K562 (cell line): ENCODE measurements around the gene SLC19A2. TPM values are rescaled to one million over a fixed set of nuclear protein-coding genes. Genes with fewer than 3 reads are reported as not detected.

Experiments used
- ATAC-seq: fragments of 200-7000 bp; cut with Tn5 transposase; 3 replicates; pipeline ENCODE4 v1.9.1; 2020; ENCODE audit warnings: moderate library complexity
- BruUV-seq: library from RNA; stranded (reverse); fragments of 400-500 nt; replicated peaks from 2 replicates; lab custom pipeline; 2021; lab: Mats Ljungman, UMichigan
- CTCF ChIA-PET: fragments of 300-600 bp; formaldehyde crosslinking; extraction: SDS; loops from one replicate; lab custom pipeline; 2021; ENCODE audit warnings: low intra/inter-chr PET ratio; lab: Yijun Ruan, JAX
- POLR2A ChIA-PET: fragments of 300-600, 350-650 bp; sonication (Branson Sonifier 250); formaldehyde crosslinking; extraction: SDS; loops from one replicate; lab custom pipeline; 2021; ENCODE audit warnings: antibody characterized with exemption, inconsistent platforms; lab: Yijun Ruan, JAX
- DNase-seq, 4 experiments: peaks; one replicate each; pipeline versions ENCODE4 v3.0.0 to v3.0.0-alpha.2; 2011 to 2018; ENCODE audit warnings: low spot score in 3 of 4, mixed read lengths in 3 of 4; ENCODE audit errors: extremely low read depth in 1 of 4
- FAIRE-seq: peaks from 2 replicates; lab custom pipeline; 2011; peaks lifted over from hg19 to GRCh38; lab: Jason Lieb, UNC
- H2AFZ ChIP-seq: 2 replicates; pipeline ENCODE4 v1.6.0; 2011; ENCODE audit warnings: low read depth, low read length, control low read depth, inconsistent platforms
- H3K27ac ChIP-seq: fragments of 200-600 bp; 3 replicates; pipeline ENCODE4 v1.8.0; 2011; ENCODE audit warnings: low read depth, mild to moderate bottlenecking, control low read depth, inconsistent platforms, low read length, moderate library complexity, mixed read lengths; ENCODE audit errors: extremely low read depth
- H3K27me3 ChIP-seq, 2 experiments: fragments of 300-600 bp in 1 of 2; 2 replicates in 1 of 2; 3 replicates in 1 of 2; pipeline versions ENCODE4 v1.6.0 to v1.8.0; 2011; ENCODE audit warnings: inconsistent platforms in 2 of 2, low read length in 2 of 2, mild to moderate bottlenecking in 1 of 2, mixed read lengths in 1 of 2, moderate library complexity in 1 of 2; ENCODE audit not compliant: control insufficient read depth in 2 of 2, insufficient read depth in 2 of 2
- H3K36me3 ChIP-seq: fragments of 300-600 bp; 3 replicates; pipeline ENCODE4 v1.8.0; 2011; ENCODE audit warnings: mild to moderate bottlenecking, low read length, inconsistent platforms; ENCODE audit not compliant: control insufficient read depth, insufficient read depth
- H3K4me1 ChIP-seq, 2 experiments: fragments of 200-600 bp in 1 of 2; replicated peaks in 1 of 2; 2 replicates in 1 of 2; 3 replicates in 1 of 2; pipeline versions ENCODE4 v1.5.1 to v1.8.0; 2011; ENCODE audit warnings: inconsistent platforms in 2 of 2, low read length in 2 of 2, mild to moderate bottlenecking in 1 of 2, mixed read lengths in 1 of 2, moderate library complexity in 1 of 2; ENCODE audit not compliant: control insufficient read depth in 2 of 2, insufficient read depth in 2 of 2
- H3K4me2 ChIP-seq: 2 replicates; pipeline ENCODE4 v1.6.1; 2011; ENCODE audit warnings: low read length, control low read depth, inconsistent platforms, mixed read lengths; ENCODE audit not compliant: insufficient read depth
- H3K4me3 ChIP-seq: fragments of 200-600 bp; sonication (generic), shearing (Covaris generic); 2 replicates; pipeline ENCODE4 v1.5.1; 2016; ENCODE audit warnings: control low read depth, inconsistent platforms
- H3K79me2 ChIP-seq: fragments of 200-600 bp; 3 replicates; pipeline ENCODE4 v1.8.0; 2011; ENCODE audit warnings: low read length, inconsistent platforms; ENCODE audit not compliant: control insufficient read depth, insufficient read depth
- H3K9ac ChIP-seq, 2 experiments: 2 replicates each; pipeline versions ENCODE4 v1.6.0 to v1.6.1; 2011; ENCODE audit warnings: low read depth in 2 of 2, low read length in 2 of 2, control low read depth in 1 of 2, inconsistent platforms in 1 of 2, mild to moderate bottlenecking in 1 of 2, mixed read lengths in 1 of 2; ENCODE audit not compliant: insufficient read depth in 1 of 2
- H3K9me1 ChIP-seq: one replicate; pipeline ENCODE4 v1.6.0; 2011; ENCODE audit warnings: inconsistent platforms, mild to moderate bottlenecking, low read length, moderate library complexity; ENCODE audit not compliant: control insufficient read depth, insufficient read depth
- H3K9me3 ChIP-seq: replicated peaks from 2 replicates; pipeline ENCODE4 v1.5.1; 2011; ENCODE audit warnings: low read depth, low read length, inconsistent platforms; ENCODE audit not compliant: control insufficient read depth, insufficient read depth
- H4K20me1 ChIP-seq: replicated peaks from 2 replicates; pipeline ENCODE4 v1.6.1; 2011; ENCODE audit warnings: low read length, inconsistent platforms, mixed read lengths; ENCODE audit not compliant: control insufficient read depth, insufficient read depth
- HEY1 ChIP-seq: fragments of 250-450 bp; sonication (Bioruptor Pico); IDR thresholded peaks from 2 replicates; pipeline ENCODE4 v1.5.0; 2020; ENCODE audit warnings: mild to moderate bottlenecking, moderate library complexity, borderline replicate concordance
- MECOM ChIP-seq: fragments of 250-450 bp; sonication (Bioruptor Pico); IDR thresholded peaks from 2 replicates; pipeline ENCODE4 v1.8.0; 2022; ENCODE audit warnings: inconsistent platforms
- PHF20 ChIP-seq: fragments of 450-650 bp; IDR thresholded peaks from 2 replicates; pipeline ENCODE4 v1.6.1; 2018; ENCODE audit not compliant: partially characterized antibody
- RFX5 ChIP-seq: IDR thresholded peaks from 2 replicates; pipeline ENCODE4 v1.6.1; 2011; ENCODE audit warnings: low read depth, mild to moderate bottlenecking, improper control_type of control experiment, low read length
- SMARCA5 ChIP-seq: fragments of 450-650 bp; IDR thresholded peaks from 2 replicates; pipeline ENCODE4 v1.6.1; 2016
- TCF7 ChIP-seq: sonication (generic); IDR thresholded peaks from 2 replicates; pipeline ENCODE4 v1.6.1; 2016; ENCODE audit warnings: antibody characterized with exemption, borderline replicate concordance
- ZBTB17 ChIP-seq: fragments of 450-650 bp; formaldehyde crosslinking; IDR thresholded peaks from 2 replicates; pipeline ENCODE4 v1.4.0; 2020; ENCODE audit warnings: mild to moderate bottlenecking
- ZNF75A ChIP-seq: fragments of 450-650 bp; formaldehyde crosslinking; IDR thresholded peaks from 2 replicates; pipeline ENCODE4 v1.4.0; 2020; ENCODE audit warnings: mild to moderate bottlenecking
- WGBS: fragments of 100-300 bp; shearing (Covaris generic); methylation state at CpG from one replicate; pipeline ENCODE4 v1.1.6; 2016; ENCODE audit warnings: low coverage, mixed read lengths; ENCODE audit not compliant: insufficient coverage; ENCODE audit errors: missing lambda C conversion rate; 5-methylcytosine and 5-hydroxymethylcytosine counted together
- in situ Hi-C: fragments of 300-500 bp; cut with MboI; formaldehyde crosslinking; loops from 4 replicates; pipeline ENCODE4 v1.15.0; 2018; ENCODE audit warnings: inconsistent platforms, mixed read lengths
- intact Hi-C: fragments of 100-400 bp; cut with micrococcal nuclease; formaldehyde crosslinking; loops from 2 replicates; pipeline ENCODE4 v1.14.2; 2022
- polyA plus RNA-seq, 8 experiments: library from polyadenylated mRNA; depleted of rRNA in 4 of 8; stranded (reverse) in 5 of 8; unstranded in 3 of 8; fragments of >200 nt; fragmentation: Nextera tagmentation in 2 of 8; fragmentation: Illumina TruSeq in 1 of 8; extraction: Ambion mirVana in 2 of 8; extraction: Trizol in 1 of 8; gene quantifications; 2 replicates each; pipeline versions ENCODE4 v1.2.1 to v1.2.3, GENCODE V29; 2011 to 2014; ENCODE audit warnings: inconsistent platforms in 1 of 8, missing spikeins in 1 of 8
- total RNA-seq, 7 experiments: library from RNA; depleted of rRNA in 6 of 7; stranded (reverse); fragments of >200 nt in 6 of 7; fragmentation: Illumina TruSeq in 2 of 7; extraction: Trizol in 2 of 7; gene quantifications; 2 replicates each; pipeline versions ENCODE4 v1.2.1 to v1.2.3, GENCODE V29; 2011 to 2021; ENCODE audit warnings: low replicate concordance in 1 of 7
- TF ChIP-seq, protein P1 (sequence below): fragments of 450-650 bp; IDR thresholded peaks from 2 replicates; pipeline ENCODE4 v1.6.1; 2016; ENCODE audit warnings: missing biosample characterization, missing genetic modification characterization
- TF ChIP-seq, protein P2 (sequence below): fragments of 250-450 bp; sonication (Bioruptor Pico); IDR thresholded peaks from 2 replicates; pipeline ENCODE4 v1.5.1; 2021; ENCODE audit warnings: mild to moderate bottlenecking
- TF ChIP-seq, protein P3 (sequence below): sonication (generic); IDR thresholded peaks from 2 replicates; pipeline ENCODE4 v1.6.1; 2016
- TF ChIP-seq, protein P4 (sequence below): sonication (generic); formaldehyde crosslinking; IDR thresholded peaks from 2 replicates; pipeline ENCODE4 v1.8.0; 2023; ENCODE audit warnings: missing genetic modification reagents, mild to moderate bottlenecking, borderline replicate concordance

Gene SLC19A2
- total and polyA plus RNA-seq, 9 of the 15 experiments (the other 6 are each of a cell fraction or from before 2014, with no cell fraction given) = 7.4 to 42.8 (median 19.2) TPM

DNA sequence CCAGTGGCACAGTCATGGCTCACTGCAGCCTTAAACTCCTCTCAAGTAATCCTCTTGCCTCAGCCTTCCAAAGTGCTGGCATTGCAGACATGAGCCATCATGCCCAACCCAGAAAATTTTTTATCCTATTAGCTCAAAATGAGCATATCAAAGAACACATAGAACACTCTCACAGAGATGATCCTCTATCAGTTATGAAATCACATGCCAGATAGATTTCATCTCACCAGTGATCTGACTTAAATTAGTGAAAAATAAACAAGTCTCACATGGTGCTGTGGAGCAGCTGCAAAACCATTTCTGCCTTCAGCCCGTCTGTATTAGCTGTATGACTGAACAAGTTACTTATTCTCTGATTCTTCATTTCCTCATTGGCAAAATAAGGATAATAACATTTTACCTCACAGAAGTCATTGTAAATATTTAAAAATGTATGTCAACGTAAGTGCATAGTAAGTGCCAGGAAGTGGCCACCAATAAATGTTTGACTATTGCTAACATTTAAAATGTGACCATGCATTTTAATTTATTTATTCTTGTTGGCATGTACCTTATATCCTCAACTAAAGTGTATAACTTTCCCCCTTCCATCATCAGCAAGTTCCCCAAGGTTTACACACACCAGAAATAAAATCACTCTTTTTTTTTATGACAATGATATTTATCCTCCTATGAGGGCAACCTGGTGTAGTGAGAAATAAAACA is 29.0 kb upstream of the SLC19A2 start:
- Histone ChIP-seq H3K79me2 (no peaks in the 10 kb centered on the region), H4K20me1 (no peaks in the 10 kb centered on the region), H3K4me2 (no peak overlapping the region), H3K36me3 (no peaks in the 10 kb centered on the region), H3K27ac (no peak overlapping the region), H3K9me3 (no peaks in the 10 kb centered on the region), H3K9me1 (no peaks in the 10 kb centered on the region), H3K4me3 (no peak overlapping the region), H3K27me3 (no peaks in the 10 kb centered on the region), H3K9ac (no peak overlapping the region), H2AFZ (no peak overlapping the region; the same call in 1 of the 2 replicates), H3K4me1 (no peaks in the 10 kb centered on the region; a peak in 1 of 5 replicates)
- in situ Hi-C loops (no loop called here), intact Hi-C loops (no loop called here)
- no peak for ATAC-seq
- DNase-seq = no peak
- no TSS peak for BruUV-seq
- ChIA-PET POLR2A (no interaction called here), CTCF (no interaction called here)
- 30% methylated on average over 2 of the region's 2 CpGs for WGBS
- FAIRE-seq = no peak
- TF ChIP-seq, protein P1, sequence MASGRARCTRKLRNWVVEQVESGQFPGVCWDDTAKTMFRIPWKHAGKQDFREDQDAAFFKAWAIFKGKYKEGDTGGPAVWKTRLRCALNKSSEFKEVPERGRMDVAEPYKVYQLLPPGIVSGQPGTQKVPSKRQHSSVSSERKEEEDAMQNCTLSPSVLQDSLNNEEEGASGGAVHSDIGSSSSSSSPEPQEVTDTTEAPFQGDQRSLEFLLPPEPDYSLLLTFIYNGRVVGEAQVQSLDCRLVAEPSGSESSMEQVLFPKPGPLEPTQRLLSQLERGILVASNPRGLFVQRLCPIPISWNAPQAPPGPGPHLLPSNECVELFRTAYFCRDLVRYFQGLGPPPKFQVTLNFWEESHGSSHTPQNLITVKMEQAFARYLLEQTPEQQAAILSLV = no peak
- TF ChIP-seq, protein P2, sequence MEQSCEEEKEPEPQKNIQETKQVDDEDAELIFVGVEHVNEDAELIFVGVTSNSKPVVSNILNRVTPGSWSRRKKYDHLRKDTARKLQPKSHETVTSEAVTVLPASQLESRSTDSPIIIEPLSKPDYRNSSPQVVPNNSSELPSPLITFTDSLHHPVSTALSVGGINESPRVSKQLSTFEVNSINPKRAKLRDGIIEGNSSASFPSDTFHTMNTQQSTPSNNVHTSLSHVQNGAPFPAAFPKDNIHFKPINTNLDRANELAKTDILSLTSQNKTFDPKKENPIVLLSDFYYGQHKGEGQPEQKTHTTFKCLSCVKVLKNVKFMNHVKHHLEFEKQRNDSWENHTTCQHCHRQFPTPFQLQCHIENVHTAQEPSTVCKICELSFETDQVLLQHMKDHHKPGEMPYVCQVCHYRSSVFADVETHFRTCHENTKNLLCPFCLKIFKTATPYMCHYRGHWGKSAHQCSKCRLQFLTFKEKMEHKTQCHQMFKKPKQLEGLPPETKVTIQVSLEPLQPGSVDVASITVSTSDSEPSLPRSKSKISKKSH (CRISPR knock-in tag) = no peak
- TF ChIP-seq ZNF75A (CRISPR knock-in tag) (no peak), PHF20 (no peak), RFX5 (no peak), SMARCA5 (no peak), HEY1 (CRISPR knock-in tag) (no peak), TCF7 (no peak), MECOM (CRISPR knock-in tag) (no peak), ZBTB17 (no peak)
- TF ChIP-seq, protein P3, sequence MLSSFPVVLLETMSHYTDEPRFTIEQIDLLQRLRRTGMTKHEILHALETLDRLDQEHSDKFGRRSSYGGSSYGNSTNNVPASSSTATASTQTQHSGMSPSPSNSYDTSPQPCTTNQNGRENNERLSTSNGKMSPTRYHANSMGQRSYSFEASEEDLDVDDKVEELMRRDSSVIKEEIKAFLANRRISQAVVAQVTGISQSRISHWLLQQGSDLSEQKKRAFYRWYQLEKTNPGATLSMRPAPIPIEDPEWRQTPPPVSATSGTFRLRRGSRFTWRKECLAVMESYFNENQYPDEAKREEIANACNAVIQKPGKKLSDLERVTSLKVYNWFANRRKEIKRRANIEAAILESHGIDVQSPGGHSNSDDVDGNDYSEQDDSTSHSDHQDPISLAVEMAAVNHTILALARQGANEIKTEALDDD = no peak
- TF ChIP-seq, protein P4, sequence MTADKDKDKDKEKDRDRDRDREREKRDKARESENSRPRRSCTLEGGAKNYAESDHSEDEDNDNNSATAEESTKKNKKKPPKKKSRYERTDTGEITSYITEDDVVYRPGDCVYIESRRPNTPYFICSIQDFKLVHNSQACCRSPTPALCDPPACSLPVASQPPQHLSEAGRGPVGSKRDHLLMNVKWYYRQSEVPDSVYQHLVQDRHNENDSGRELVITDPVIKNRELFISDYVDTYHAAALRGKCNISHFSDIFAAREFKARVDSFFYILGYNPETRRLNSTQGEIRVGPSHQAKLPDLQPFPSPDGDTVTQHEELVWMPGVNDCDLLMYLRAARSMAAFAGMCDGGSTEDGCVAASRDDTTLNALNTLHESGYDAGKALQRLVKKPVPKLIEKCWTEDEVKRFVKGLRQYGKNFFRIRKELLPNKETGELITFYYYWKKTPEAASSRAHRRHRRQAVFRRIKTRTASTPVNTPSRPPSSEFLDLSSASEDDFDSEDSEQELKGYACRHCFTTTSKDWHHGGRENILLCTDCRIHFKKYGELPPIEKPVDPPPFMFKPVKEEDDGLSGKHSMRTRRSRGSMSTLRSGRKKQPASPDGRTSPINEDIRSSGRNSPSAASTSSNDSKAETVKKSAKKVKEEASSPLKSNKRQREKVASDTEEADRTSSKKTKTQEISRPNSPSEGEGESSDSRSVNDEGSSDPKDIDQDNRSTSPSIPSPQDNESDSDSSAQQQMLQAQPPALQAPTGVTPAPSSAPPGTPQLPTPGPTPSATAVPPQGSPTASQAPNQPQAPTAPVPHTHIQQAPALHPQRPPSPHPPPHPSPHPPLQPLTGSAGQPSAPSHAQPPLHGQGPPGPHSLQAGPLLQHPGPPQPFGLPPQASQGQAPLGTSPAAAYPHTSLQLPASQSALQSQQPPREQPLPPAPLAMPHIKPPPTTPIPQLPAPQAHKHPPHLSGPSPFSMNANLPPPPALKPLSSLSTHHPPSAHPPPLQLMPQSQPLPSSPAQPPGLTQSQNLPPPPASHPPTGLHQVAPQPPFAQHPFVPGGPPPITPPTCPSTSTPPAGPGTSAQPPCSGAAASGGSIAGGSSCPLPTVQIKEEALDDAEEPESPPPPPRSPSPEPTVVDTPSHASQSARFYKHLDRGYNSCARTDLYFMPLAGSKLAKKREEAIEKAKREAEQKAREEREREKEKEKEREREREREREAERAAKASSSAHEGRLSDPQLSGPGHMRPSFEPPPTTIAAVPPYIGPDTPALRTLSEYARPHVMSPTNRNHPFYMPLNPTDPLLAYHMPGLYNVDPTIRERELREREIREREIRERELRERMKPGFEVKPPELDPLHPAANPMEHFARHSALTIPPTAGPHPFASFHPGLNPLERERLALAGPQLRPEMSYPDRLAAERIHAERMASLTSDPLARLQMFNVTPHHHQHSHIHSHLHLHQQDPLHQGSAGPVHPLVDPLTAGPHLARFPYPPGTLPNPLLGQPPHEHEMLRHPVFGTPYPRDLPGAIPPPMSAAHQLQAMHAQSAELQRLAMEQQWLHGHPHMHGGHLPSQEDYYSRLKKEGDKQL = no peak
